BJ (cell line): ENCODE results near the gene QRFP. TPM values are rescaled to one million over a fixed set of nuclear protein-coding genes. Genes with fewer than 3 reads are reported as not detected.

Experiments
- CTCF ChIA-PET: fragments of 350-600 bp; formaldehyde crosslinking; extraction: SDS; loops from one replicate; lab custom pipeline; 2021; ENCODE audit warnings: antibody characterized with exemption, inconsistent platforms; lab: Yijun Ruan, JAX
- POLR2A ChIA-PET: fragments of 300-600 bp; sonication (Branson Sonifier 250); formaldehyde crosslinking; extraction: SDS; loops from one replicate; lab custom pipeline; 2021; ENCODE audit warnings: antibody characterized with exemption; lab: Charles Lee
- DNase-seq: peaks from one replicate; pipeline ENCODE4 v3.0.0-alpha.2; 2011; ENCODE audit warnings: low read depth
- H3K27me3 ChIP-seq: 2 replicates; pipeline ENCODE4 v1.6.0; 2011; ENCODE audit warnings: low read length; ENCODE audit not compliant: control insufficient read depth, insufficient read depth
- H3K36me3 ChIP-seq: 2 replicates; pipeline ENCODE4 v1.5.1; 2011; ENCODE audit warnings: low read length; ENCODE audit not compliant: control insufficient read depth, insufficient read depth
- H3K4me3 ChIP-seq: 2 replicates; pipeline ENCODE4 v1.5.1; 2011; ENCODE audit warnings: low read depth, mild to moderate bottlenecking, control low read depth, low read length
- CTCF ChIP-seq: IDR thresholded peaks from 2 replicates; pipeline ENCODE4 v1.5.1; 2011; ENCODE audit warnings: low read depth, mild to moderate bottlenecking, control low read depth, inconsistent platforms, low read length, moderate library complexity; ENCODE audit not compliant: insufficient read depth
- polyA plus RNA-seq: library from polyadenylated mRNA; depleted of rRNA; stranded (reverse); fragments of >200 nt; gene quantifications from 2 replicates; pipeline ENCODE4 v1.2.3, GENCODE V29; 2011

The QRFP gene
- polyA plus RNA-seq, 1 experiment: not detected

- DNase-seq: no peak
- Histone ChIP-seq H3K27me3 (no peaks in the 10 kb centered on the region), H3K36me3 (no peaks in the 10 kb centered on the region), H3K4me3 (no peak overlapping the region)
- CTCF ChIA-PET: interaction anchor here (0.6 kb wide), 1 partner anchor 48 kb away, joined by 4 read pairs; no protein-coding TSS in a partner anchor
- POLR2A ChIA-PET: no interaction called here
- no peak for TF ChIP-seq CTCF
These were observed 18.5 kb upstream of the QRFP start for GRCh38 chr9:130915096-130915447.

GRCh38 chr9:130914417-130915095, 17.9 kb upstream of the QRFP start:
- Histone ChIP-seq H3K36me3 (no peaks in the 10 kb centered on the region), H3K4me3 (no peak overlapping the region), H3K27me3 (no peaks in the 10 kb centered on the region)
- ChIA-PET CTCF (interaction anchor here (0.6 to 1.6 kb wide), 2 partner anchors 47 to 84 kb away, joined by 4 read pairs; no protein-coding TSS in a partner anchor), POLR2A (interaction anchor here (1.1 kb wide), 1 partner anchor 20 kb away, joined by 4 read pairs; no protein-coding TSS in a partner anchor)
- TF ChIP-seq CTCF: no peak
- DNase-seq: no peak

- no peak for DNase-seq
- no peak for TF ChIP-seq CTCF
- Histone ChIP-seq H3K27me3 (no peaks in the 10 kb centered on the region), H3K4me3 (no peak overlapping the region), H3K36me3 (no peaks in the 10 kb centered on the region)
- ChIA-PET POLR2A (interaction anchor here (1.1 kb wide), 1 partner anchor 21 kb away, joined by 4 read pairs; no protein-coding TSS in a partner anchor), CTCF (interaction anchor here (1.0 to 1.6 kb wide), 5 partner anchors 14 to 206 kb away, joined by 3 to 5 read pairs (median 4); no protein-coding TSS in a partner anchor)
These were observed 17.2 kb upstream of the QRFP start for GRCh38 chr9:130913599-130914416.

GRCh38 chr9:130912932-130913598, 16.5 kb upstream of the QRFP start:
- Histone ChIP-seq H3K27me3 (no peaks in the 10 kb centered on the region), H3K4me3 (no peak overlapping the region), H3K36me3 (no peaks in the 10 kb centered on the region)
- CTCF ChIA-PET: interaction anchor here (0.7 to 1.6 kb wide), 6 partner anchors 13 to 205 kb away, joined by 3 to 5 read pairs (median 4); no protein-coding TSS in a partner anchor
- TF ChIP-seq CTCF: no peak
- POLR2A ChIA-PET: interaction anchor here (0.6 to 1.1 kb wide), 2 partner anchors 16 to 22 kb away, joined by 3 to 4 read pairs; no protein-coding TSS in a partner anchor
- peak; percentile 46 for DNase-seq
